DND-41 (cell line): Measurements from ENCODE around the gene TCEANC2.

Experiments used
- ATAC-seq: fragments of 200-7000 bp; cut with Tn5 transposase; 3 replicates; pipeline ENCODE4 v1.9.1; 2021; ENCODE audit warnings: low read depth; ENCODE audit not compliant: insufficient read depth
- DNase-seq: peaks from one replicate; pipeline ENCODE4 v3.0.0-alpha.2; 2020
- H2AFZ ChIP-seq: 2 replicates; pipeline ENCODE4 v1.6.0; 2012; ENCODE audit warnings: low read depth, low read length
- H3K27ac ChIP-seq: 2 replicates; pipeline ENCODE4 v1.5.1; 2012; ENCODE audit warnings: low read length, inconsistent platforms
- H3K27me3 ChIP-seq: fragments of 200-600 bp; sonication (generic); 2 replicates; pipeline ENCODE4 v1.6.0; 2012; ENCODE audit warnings: low read length, mild to moderate bottlenecking, inconsistent platforms; ENCODE audit not compliant: insufficient read depth, poor library complexity
- H3K36me3 ChIP-seq: 2 replicates; pipeline ENCODE4 v1.5.1; 2012; ENCODE audit warnings: low read length, inconsistent platforms; ENCODE audit not compliant: insufficient read depth
- H3K4me1 ChIP-seq: 2 replicates; pipeline ENCODE4 v1.5.1; 2012; ENCODE audit warnings: mild to moderate bottlenecking, low read length; ENCODE audit not compliant: insufficient read depth
- H3K4me2 ChIP-seq: 2 replicates; pipeline ENCODE4 v1.6.0; 2012; ENCODE audit warnings: mild to moderate bottlenecking, moderate library complexity, low read length, inconsistent platforms; ENCODE audit not compliant: insufficient read depth
- H3K4me3 ChIP-seq, 2 experiments: fragments of 200-600 bp in 1 of 2; shearing (Covaris generic) in 1 of 2; 2 replicates each; pipeline ENCODE4 v1.5.1; 2012 to 2016; ENCODE audit warnings: inconsistent platforms in 2 of 2, low read length in 2 of 2, mild to moderate bottlenecking in 2 of 2, low read depth in 1 of 2, moderate library complexity in 1 of 2
- H3K79me2 ChIP-seq: 2 replicates; pipeline ENCODE4 v1.6.0; 2012; ENCODE audit warnings: low read length, inconsistent platforms; ENCODE audit not compliant: insufficient read depth
- H3K9ac ChIP-seq: 2 replicates; pipeline ENCODE4 v1.6.0; 2012; ENCODE audit warnings: low read depth, mild to moderate bottlenecking, inconsistent platforms, low read length, moderate library complexity
- H3K9me3 ChIP-seq: 2 replicates; pipeline ENCODE4 v1.5.1; 2012; ENCODE audit warnings: low read length, moderate library complexity, mild to moderate bottlenecking, inconsistent platforms; ENCODE audit not compliant: insufficient read depth, severe bottlenecking
- H4K20me1 ChIP-seq: 2 replicates; pipeline ENCODE4 v1.6.0; 2012; ENCODE audit warnings: low read length; ENCODE audit not compliant: insufficient read depth
- EZH2 ChIP-seq: IDR thresholded peaks from 3 replicates; pipeline ENCODE4 v1.6.1; 2012; ENCODE audit warnings: borderline replicate concordance, low read depth, mild to moderate bottlenecking, moderate library complexity, low read length, inconsistent platforms; ENCODE audit not compliant: severe bottlenecking
- TF ChIP-seq, protein P1 (sequence below): IDR thresholded peaks from 2 replicates; pipeline ENCODE4 v1.5.1; 2012; ENCODE audit warnings: borderline replicate concordance, low read length, moderate library complexity, mild to moderate bottlenecking; ENCODE audit not compliant: poor library complexity, severe bottlenecking; ENCODE audit errors: extremely low read depth

The TCEANC2 gene

DNA sequence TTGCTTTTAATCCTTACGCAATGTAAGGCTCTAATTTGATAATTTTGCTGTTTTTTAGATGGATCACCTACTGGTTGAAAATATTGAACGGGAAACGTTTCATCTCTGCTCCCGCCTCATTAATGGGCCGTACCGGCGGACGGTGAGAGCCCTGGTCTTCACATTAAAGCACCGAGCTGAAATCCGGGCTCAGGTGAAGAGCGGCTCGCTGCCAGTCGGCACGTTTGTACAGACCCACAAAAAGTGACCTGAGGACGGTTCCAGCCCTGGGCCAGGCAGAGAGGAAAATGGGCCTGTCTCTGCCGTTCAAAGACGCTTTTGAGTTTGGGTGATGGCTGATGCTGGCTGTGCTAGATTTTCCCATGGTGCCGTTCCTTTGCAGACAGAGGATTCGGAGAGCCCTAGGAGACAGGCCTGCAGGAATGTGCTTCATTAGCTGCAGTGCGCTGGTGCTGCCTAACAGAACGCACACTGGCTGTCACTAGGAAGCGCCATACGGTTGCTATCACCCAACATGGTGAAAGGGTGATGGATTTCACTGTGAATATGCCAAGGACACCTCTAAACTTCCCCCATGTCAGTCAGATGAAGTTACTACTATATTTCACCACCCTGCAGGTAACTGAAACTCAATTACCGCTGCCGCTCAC, 42.9 kb downstream of the TCEANC2 start:
- Histone ChIP-seq H3K9ac (no peak overlapping the region), H3K4me1 (no peaks in the 10 kb centered on the region; the same call in 1 of the 2 replicates), H3K4me2 (no peak overlapping the region), H3K27me3 (no peaks in the 10 kb centered on the region), H3K4me3 (no peak overlapping the region), H3K36me3 (peaks cover 13% of the 10 kb centered on the region), H4K20me1 (no peaks in the 10 kb centered on the region), H3K79me2 (no peaks in the 10 kb centered on the region), H2AFZ (no peak overlapping the region), H3K27ac (no peak overlapping the region), H3K9me3 (no peaks in the 10 kb centered on the region)
- DNase-seq (no peak), ATAC-seq (no peak)
- no peak for TF ChIP-seq EZH2
- TF ChIP-seq, protein P1, sequence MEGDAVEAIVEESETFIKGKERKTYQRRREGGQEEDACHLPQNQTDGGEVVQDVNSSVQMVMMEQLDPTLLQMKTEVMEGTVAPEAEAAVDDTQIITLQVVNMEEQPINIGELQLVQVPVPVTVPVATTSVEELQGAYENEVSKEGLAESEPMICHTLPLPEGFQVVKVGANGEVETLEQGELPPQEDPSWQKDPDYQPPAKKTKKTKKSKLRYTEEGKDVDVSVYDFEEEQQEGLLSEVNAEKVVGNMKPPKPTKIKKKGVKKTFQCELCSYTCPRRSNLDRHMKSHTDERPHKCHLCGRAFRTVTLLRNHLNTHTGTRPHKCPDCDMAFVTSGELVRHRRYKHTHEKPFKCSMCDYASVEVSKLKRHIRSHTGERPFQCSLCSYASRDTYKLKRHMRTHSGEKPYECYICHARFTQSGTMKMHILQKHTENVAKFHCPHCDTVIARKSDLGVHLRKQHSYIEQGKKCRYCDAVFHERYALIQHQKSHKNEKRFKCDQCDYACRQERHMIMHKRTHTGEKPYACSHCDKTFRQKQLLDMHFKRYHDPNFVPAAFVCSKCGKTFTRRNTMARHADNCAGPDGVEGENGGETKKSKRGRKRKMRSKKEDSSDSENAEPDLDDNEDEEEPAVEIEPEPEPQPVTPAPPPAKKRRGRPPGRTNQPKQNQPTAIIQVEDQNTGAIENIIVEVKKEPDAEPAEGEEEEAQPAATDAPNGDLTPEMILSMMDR = no peak

DNA sequence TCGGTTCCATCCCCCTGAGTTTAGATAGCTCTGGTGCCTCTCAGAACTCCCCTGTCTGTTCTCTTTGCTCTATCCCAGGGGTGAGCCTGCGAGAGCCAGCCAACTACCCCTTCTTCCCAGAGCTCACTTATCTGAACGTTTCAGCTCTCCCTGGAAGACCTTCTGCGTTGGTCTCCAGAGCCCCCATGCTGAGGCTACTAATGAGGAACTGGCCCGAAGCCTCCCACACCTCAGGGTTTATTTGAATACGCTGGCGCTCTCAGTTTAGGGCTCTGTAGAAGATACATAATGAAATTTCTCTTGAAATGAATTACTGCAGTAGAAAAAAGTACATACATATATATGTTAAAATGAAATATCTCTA, 43.5 kb downstream of the TCEANC2 start:
- Histone ChIP-seq H3K4me2 (no peak overlapping the region), H3K9ac (no peak overlapping the region), H3K4me3 (no peak overlapping the region), H3K27me3 (no peaks in the 10 kb centered on the region), H3K9me3 (no peaks in the 10 kb centered on the region), H3K79me2 (no peaks in the 10 kb centered on the region), H3K4me1 (no peaks in the 10 kb centered on the region; the same call in 1 of the 2 replicates), H4K20me1 (no peaks in the 10 kb centered on the region), H3K27ac (no peak overlapping the region), H3K36me3 (peaks cover 13% of the 10 kb centered on the region), H2AFZ (no peak overlapping the region)
- DNase-seq = no peak
- TF ChIP-seq, protein P1 = no peak
- TF ChIP-seq EZH2 = no peak
- ATAC-seq = no peak

DNA sequence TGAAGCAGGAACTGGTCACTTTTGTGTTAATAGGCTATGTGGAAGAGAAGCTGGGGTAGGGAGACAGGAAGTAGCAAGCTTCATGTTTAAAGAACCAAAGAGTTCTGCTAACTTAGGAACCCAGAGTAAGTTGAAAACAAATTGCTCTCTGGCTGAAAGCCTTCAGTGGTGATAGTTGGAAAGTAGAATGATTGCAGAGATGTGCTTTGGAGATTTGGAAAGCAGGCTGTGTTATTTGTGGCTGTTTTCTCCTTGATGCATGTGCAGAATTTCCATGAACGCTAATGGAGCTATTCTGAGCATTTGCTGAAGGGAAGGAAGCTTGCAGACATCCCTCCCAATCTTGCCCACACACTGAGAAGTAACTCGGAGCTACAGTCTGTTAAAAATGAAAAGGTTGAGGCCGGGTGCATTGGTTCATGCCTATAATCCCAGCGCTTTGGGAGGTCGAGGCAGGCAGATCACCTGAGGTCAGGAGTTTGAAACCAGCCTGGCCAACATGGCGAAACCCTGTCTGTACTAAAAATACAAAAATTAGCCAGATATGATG, 45.7 kb downstream of the TCEANC2 start:
- no peak overlapping the region for H2AFZ ChIP-seq
- DNase-seq = no peak

More for the DNA sequence above, 45.7 kb downstream of the TCEANC2 start:
- no peak for ATAC-seq
- Histone ChIP-seq H3K4me2 (no peak overlapping the region), H3K9me3 (no peaks in the 10 kb centered on the region), H3K4me3 (no peak overlapping the region), H3K9ac (no peak overlapping the region), H3K27ac (no peak overlapping the region), H3K4me1 (no peaks in the 10 kb centered on the region; the same call in 1 of the 2 replicates), H3K36me3 (peaks cover 13% of the 10 kb centered on the region), H4K20me1 (no peaks in the 10 kb centered on the region), H3K27me3 (no peaks in the 10 kb centered on the region), H3K79me2 (no peaks in the 10 kb centered on the region)
- TF ChIP-seq EZH2 = no peak
- TF ChIP-seq, protein P1 = no peak
